Loucy (cell line): ENCODE measurements around the gene GORASP1.

Experiments
- H2AFZ ChIP-seq: fragments of 200-600 bp; sonication (generic); 2 replicates; pipeline ENCODE4 v1.6.0; 2016; ENCODE audit warnings: antibody characterized with exemption, mild to moderate bottlenecking, low read length, moderate library complexity
- H3F3A ChIP-seq: fragments of 200-600 bp; 2 replicates; pipeline ENCODE4 v1.6.0; 2016; ENCODE audit warnings: antibody characterized with exemption, low read depth, mild to moderate bottlenecking
- H3K27me3 ChIP-seq: fragments of 200-600 bp; sonication (generic); 2 replicates; pipeline ENCODE4 v1.6.1; 2014; ENCODE audit warnings: low read length, mild to moderate bottlenecking; ENCODE audit not compliant: insufficient read depth, poor library complexity, severe bottlenecking
- H3K36me3 ChIP-seq: fragments of 200-600 bp; sonication (generic); 2 replicates; pipeline ENCODE4 v1.6.1; 2016; ENCODE audit warnings: low read length; ENCODE audit not compliant: insufficient read depth
- H3K4me1 ChIP-seq: fragments of 200-600 bp; sonication (generic); 2 replicates; pipeline ENCODE4 v1.5.1; 2014; ENCODE audit warnings: low read length, mild to moderate bottlenecking; ENCODE audit not compliant: insufficient read depth, poor library complexity, severe bottlenecking
- H3K4me2 ChIP-seq: fragments of 200-600 bp; sonication (generic); 2 replicates; pipeline ENCODE4 v1.6.0; 2014; ENCODE audit warnings: antibody characterized with exemption, low read length, low read depth, mild to moderate bottlenecking; ENCODE audit not compliant: poor library complexity, severe bottlenecking
- H3K4me3 ChIP-seq: fragments of 200-600 bp; sonication (generic); 2 replicates; pipeline ENCODE4 v1.5.1; 2014; ENCODE audit warnings: low read length, mild to moderate bottlenecking, mixed read lengths; ENCODE audit not compliant: poor library complexity, severe bottlenecking
- H3K79me2 ChIP-seq: fragments of 200-600 bp; sonication (generic); 2 replicates; pipeline ENCODE4 v1.6.1; 2014; ENCODE audit warnings: low read length; ENCODE audit not compliant: insufficient read depth
- H3K9ac ChIP-seq: fragments of 200-600 bp; sonication (generic); 2 replicates; pipeline ENCODE4 v1.6.0; 2014; ENCODE audit warnings: mild to moderate bottlenecking, low read depth, low read length, moderate library complexity; ENCODE audit not compliant: poor library complexity, severe bottlenecking
- H3K9me2 ChIP-seq: fragments of 200-600 bp; sonication (generic); replicated peaks from 2 replicates; pipeline ENCODE4 v1.6.1; 2016; ENCODE audit warnings: low read depth, low read length, mixed read lengths
- H3K9me3 ChIP-seq: fragments of 200-600 bp; sonication (generic); 2 replicates; pipeline ENCODE4 v1.6.1; 2014; ENCODE audit warnings: mild to moderate bottlenecking, antibody characterized with exemption, low read length, low read depth; ENCODE audit not compliant: insufficient read depth
- H4K20me1 ChIP-seq: fragments of 200-600 bp; sonication (generic); 2 replicates; pipeline ENCODE4 v1.6.0; 2014; ENCODE audit warnings: antibody characterized with exemption, low read length, mild to moderate bottlenecking; ENCODE audit not compliant: insufficient read depth, poor library complexity, severe bottlenecking
- CTCF ChIP-seq: fragments of 200-600 bp; sonication (generic); conservative IDR thresholded peaks from 2 replicates; pipeline ENCODE4 v1.5.1; 2014; ENCODE audit warnings: mild to moderate bottlenecking, antibody characterized with exemption, low read length
- EZH2phosphoT487 ChIP-seq: fragments of 200-600 bp; IDR thresholded peaks from 2 replicates; pipeline ENCODE4 v1.6.1; 2018; ENCODE audit warnings: antibody characterized with exemption, mild to moderate bottlenecking, moderate library complexity, borderline replicate concordance

Gene GORASP1

GRCh38 chr3:39142067-39142466, 34.6 kb upstream of the GORASP1 start:
- TF ChIP-seq EZH2phosphoT487 = no peak
- no peak for TF ChIP-seq CTCF
- Histone ChIP-seq H3K9ac (no peak overlapping the region), H3K9me2 (no peaks in the 10 kb centered on the region), H3K36me3 (peaks cover 55% of the 10 kb centered on the region; the same call in 1 of the 2 replicates), H3K4me3 (no peak overlapping the region), H4K20me1 (no peaks in the 10 kb centered on the region), H3K27me3 (no peaks in the 10 kb centered on the region), H3K4me2 (no peak overlapping the region), H3K9me3 (no peaks in the 10 kb centered on the region), H3K79me2 (peaks cover 14% of the 10 kb centered on the region; the same call in 1 of the 2 replicates), H2AFZ (no peak overlapping the region), H3K4me1 (peaks cover 34% of the 10 kb centered on the region), H3F3A (no peaks in the 10 kb centered on the region)

DNA sequence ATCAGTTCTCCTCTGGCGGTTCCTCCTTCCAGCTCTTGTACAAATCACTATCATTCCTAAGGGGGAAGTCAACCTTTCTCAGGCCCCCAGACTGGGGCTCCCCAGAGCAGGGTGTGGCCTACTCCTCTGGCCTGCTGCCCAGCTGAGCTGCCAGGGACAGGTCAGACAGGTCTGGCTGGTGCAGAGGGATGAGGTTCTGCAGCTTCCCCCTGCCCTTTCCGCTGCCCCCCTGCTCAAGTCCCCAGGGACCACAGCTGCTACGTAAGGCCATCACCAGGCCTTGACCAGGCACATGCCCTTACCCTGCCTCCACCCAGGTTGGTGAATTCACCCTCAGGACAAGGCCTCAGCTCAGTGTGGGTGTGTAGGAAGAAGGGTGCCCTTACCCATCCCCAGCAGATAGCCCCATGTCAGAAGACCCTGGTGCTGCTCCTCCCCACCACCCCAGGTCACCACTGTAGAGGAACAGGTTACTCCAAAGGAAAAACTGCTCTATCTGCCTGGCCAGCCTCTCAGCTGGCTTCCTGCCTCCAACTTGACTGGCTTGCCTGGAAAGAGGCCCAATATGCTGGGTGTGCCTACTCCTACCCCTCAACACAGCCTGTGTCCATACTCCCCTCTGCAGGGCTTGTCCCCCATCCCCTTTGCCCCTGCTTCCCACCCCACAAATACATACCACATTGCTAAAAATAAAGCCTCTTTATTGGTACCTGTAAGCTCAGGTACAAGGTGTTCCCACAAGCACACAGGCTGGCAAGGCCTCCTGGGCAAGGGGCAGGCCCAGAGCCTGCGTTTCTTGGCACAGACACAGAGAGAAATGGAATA, 34.0 kb upstream of the GORASP1 start:
- H3K9me3 ChIP-seq = no peaks in the 10 kb centered on the region
- H3K9me2 ChIP-seq = no peaks in the 10 kb centered on the region
- H3K9ac ChIP-seq = no peak overlapping the region
- no peaks in the 10 kb centered on the region for H3K27me3 ChIP-seq
- peaks cover 55% of the 10 kb centered on the region; the same call in 1 of the 2 replicates for H3K36me3 ChIP-seq
- H3K4me1 ChIP-seq = peaks cover 27% of the 10 kb centered on the region
- no peak overlapping the region for H3K4me3 ChIP-seq
- peaks cover 7% of the 10 kb centered on the region; the same call in 1 of the 2 replicates for H3K79me2 ChIP-seq
- H3F3A ChIP-seq = no peaks in the 10 kb centered on the region
- no peak for TF ChIP-seq CTCF
- no peak for TF ChIP-seq EZH2phosphoT487
- no peak overlapping the region for H2AFZ ChIP-seq
- no peaks in the 10 kb centered on the region for H4K20me1 ChIP-seq
- no peak overlapping the region for H3K4me2 ChIP-seq

GRCh38 chr3:39140341-39140971, 33.0 kb upstream of the GORASP1 start:
- H3K4me1 ChIP-seq = peaks cover 20% of the 10 kb centered on the region
- no peaks in the 10 kb centered on the region for H3K9me3 ChIP-seq
- no peaks in the 10 kb centered on the region for H3K27me3 ChIP-seq
- H3K79me2 ChIP-seq = no peaks in the 10 kb centered on the region; the same call in 1 of the 2 replicates
- H3K36me3 ChIP-seq = peaks cover 46% of the 10 kb centered on the region; the same call in 1 of the 2 replicates
- H3K4me3 ChIP-seq = no peak overlapping the region
- no peaks in the 10 kb centered on the region for H3F3A ChIP-seq
- H3K9me2 ChIP-seq = no peaks in the 10 kb centered on the region
- no peak overlapping the region for H2AFZ ChIP-seq
- no peak overlapping the region for H3K9ac ChIP-seq
- no peak overlapping the region for H3K4me2 ChIP-seq
- H4K20me1 ChIP-seq = no peaks in the 10 kb centered on the region
- TF ChIP-seq CTCF (no peak), EZH2phosphoT487 (no peak)
